ENCODE measurements around the gene CENPO.
A peak's percentile ranks its signal among the peaks of the same experiment; 100 is the strongest.
"Not testable (repeated sequence)": the region's sequence is repeated elsewhere in the genome, so short reads cannot be mapped to it uniquely, and the experiment has no call there.

Gene CENPO

GRCh38 chr2:24824966-24825882 lies 32.0 kb downstream of the CENPO start:
- DNase-seq = peak in 1 of 2 donors; percentile 48

- peak in 1 of 2 donors; percentile 18 for DNase-seq
These were observed 32.9 kb downstream of the CENPO start for GRCh38 chr2:24825883-24826772.

- DNase-seq = no peak
These were observed 33.5 kb downstream of the CENPO start for GRCh38 chr2:24826773-24827145.

- DNase-seq = peak; percentile 71 to 81
These were observed 34.4 kb downstream of the CENPO start for GRCh38 chr2:24827321-24828237.

GRCh38 chr2:24828238-24828996 lies 35.2 kb downstream of the CENPO start:
- no peak for DNase-seq

- DNase-seq = no peak
These were observed 37.1 kb downstream of the CENPO start for GRCh38 chr2:24830351-24830750.

- DNase-seq = no peak
These were observed 37.6 kb downstream of the CENPO start for GRCh38 chr2:24830786-24831185.

- DNase-seq = no peak
These were observed 38.2 kb downstream of the CENPO start for GRCh38 chr2:24831221-24832072.

GRCh38 chr2:24832073-24832461 lies 38.8 kb downstream of the CENPO start:
- no peak for DNase-seq

GRCh38 chr2:24832521-24832920 lies 39.3 kb downstream of the CENPO start:
- no peak for DNase-seq

- DNase-seq = no peak
These were observed 39.9 kb downstream of the CENPO start for GRCh38 chr2:24832931-24833701.

GRCh38 chr2:24833821-24834732 lies 40.9 kb downstream of the CENPO start:
- DNase-seq = no peak

- DNase-seq = no peak
These were observed 41.6 kb downstream of the CENPO start for GRCh38 chr2:24834733-24835395.

- DNase-seq = not testable (repeated sequence)
These were observed 42.2 kb downstream of the CENPO start for GRCh38 chr2:24835411-24835810.

- no peak for DNase-seq
These were observed 43.0 kb downstream of the CENPO start for GRCh38 chr2:24836206-24836605.

- no peak for DNase-seq
These were observed 43.5 kb downstream of the CENPO start for GRCh38 chr2:24836706-24837105.

GRCh38 chr2:24837996-24838513 lies 44.8 kb downstream of the CENPO start:
- no peak for DNase-seq

GRCh38 chr2:24838541-24838940 lies 45.3 kb downstream of the CENPO start:
- DNase-seq = no peak

Data from CD4-positive, alpha-beta T cell treated with Interferon alpha-2 for 1 hour (primary cell).